Retinal pigment epithelial cell (primary cell): ENCODE data around the gene GNAL.

Experiments used
- DNase-seq: peaks from one replicate; pipeline ENCODE4 v3.0.0-alpha.2; 2010; ENCODE audit warnings: low read depth
- H3K4me3 ChIP-seq: 2 replicates; pipeline ENCODE4 v1.5.1; 2011; ENCODE audit warnings: mild to moderate bottlenecking, low read length, control low read depth, moderate library complexity
- CTCF ChIP-seq: conservative IDR thresholded peaks from 2 replicates; pipeline ENCODE4 v1.5.1; 2011; ENCODE audit warnings: low read depth, low read length, control low read depth, inconsistent platforms

Gene GNAL

GRCh38 chr18:11657152-11657551 lies 31.9 kb upstream of the GNAL start:
- no peak for DNase-seq
- H3K4me3 ChIP-seq = no peak overlapping the region
- no peak for TF ChIP-seq CTCF

GRCh38 chr18:11657554-11657953 lies 31.5 kb upstream of the GNAL start:
- DNase-seq = no peak
- H3K4me3 ChIP-seq = no peak overlapping the region
- no peak for TF ChIP-seq CTCF

GRCh38 chr18:11658019-11658418 lies 31.0 kb upstream of the GNAL start:
- no peak overlapping the region for H3K4me3 ChIP-seq
- no peak for DNase-seq
- TF ChIP-seq CTCF = no peak

GRCh38 chr18:11658989-11659388 lies 30.1 kb upstream of the GNAL start:
- DNase-seq = no peak
- no peak overlapping the region for H3K4me3 ChIP-seq
- TF ChIP-seq CTCF = no peak

GRCh38 chr18:11660691-11661090 lies 28.4 kb upstream of the GNAL start:
- no peak for DNase-seq
- H3K4me3 ChIP-seq = no peak overlapping the region
- TF ChIP-seq CTCF = no peak

GRCh38 chr18:11661430-11661829 lies 27.6 kb upstream of the GNAL start:
- no peak overlapping the region for H3K4me3 ChIP-seq
- DNase-seq = no peak
- TF ChIP-seq CTCF = no peak

- DNase-seq = no peak
- TF ChIP-seq CTCF = no peak
- no peak overlapping the region for H3K4me3 ChIP-seq
Measured at GRCh38 chr18:11663439-11664029, 25.5 kb upstream of the GNAL start.
